HG03135 (cell line): Measurements from ENCODE around the gene CMIP.
"Not testable (repeated sequence)": the region's sequence is repeated elsewhere in the genome, so short reads cannot be mapped to it uniquely, and the experiment has no call there.

Experiments
- ATAC-seq: cut with Tn5 transposase; IDR thresholded peaks from one replicate; pipeline ENCODE4 v1.9.1; 2021; ENCODE audit warnings: mild to moderate bottlenecking, moderate library complexity; ENCODE audit not compliant: unreplicated experiment

CMIP gene

DNA sequence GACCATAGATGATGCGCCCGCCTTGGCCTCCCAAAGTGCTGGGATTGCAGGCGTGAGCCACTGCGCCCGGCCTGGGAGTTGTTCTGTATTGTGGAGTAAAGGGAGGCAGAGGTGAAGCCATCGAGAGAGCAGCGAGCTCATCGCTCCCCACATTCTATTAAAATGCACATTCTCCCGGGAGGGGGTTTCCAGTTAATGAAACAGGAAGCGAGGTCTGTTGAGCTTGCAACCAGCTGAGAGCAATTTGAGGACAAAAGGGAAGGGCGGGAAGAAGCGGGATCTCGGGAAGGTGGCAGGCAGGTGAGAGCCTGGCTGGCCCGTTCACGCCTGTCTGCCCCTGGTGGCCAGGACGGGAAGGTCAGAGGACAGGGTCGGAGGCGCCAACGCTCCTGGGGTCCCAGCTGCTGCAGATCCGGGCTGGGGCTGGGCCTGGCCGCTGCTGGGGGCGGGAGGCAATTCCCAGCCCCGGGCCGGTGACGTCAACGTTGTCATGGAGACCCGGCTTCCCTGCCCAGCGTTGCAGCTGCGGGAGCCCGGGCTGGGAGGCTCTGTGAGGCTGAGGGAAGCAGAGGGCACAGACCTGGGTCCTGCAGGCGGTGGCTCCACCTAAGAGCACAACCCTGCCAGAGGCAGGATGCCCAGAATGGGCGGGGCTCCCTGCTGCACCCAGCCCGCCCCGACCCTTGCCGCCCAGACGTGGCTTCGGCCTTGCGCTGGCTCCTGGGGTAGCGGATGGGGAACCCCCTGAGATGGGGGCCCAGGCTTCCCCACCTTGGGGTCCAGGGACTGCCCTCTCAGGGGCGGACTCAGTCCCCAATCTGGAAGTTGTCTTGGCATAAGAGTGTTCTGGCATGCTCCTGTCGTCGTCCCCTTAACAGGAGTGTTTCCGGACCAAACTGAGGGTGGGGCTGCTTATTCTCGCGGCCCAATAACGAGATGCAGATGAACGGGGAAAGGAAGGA is 285.8 kb downstream of the CMIP start:
- ATAC-seq = peak; percentile 90

DNA sequence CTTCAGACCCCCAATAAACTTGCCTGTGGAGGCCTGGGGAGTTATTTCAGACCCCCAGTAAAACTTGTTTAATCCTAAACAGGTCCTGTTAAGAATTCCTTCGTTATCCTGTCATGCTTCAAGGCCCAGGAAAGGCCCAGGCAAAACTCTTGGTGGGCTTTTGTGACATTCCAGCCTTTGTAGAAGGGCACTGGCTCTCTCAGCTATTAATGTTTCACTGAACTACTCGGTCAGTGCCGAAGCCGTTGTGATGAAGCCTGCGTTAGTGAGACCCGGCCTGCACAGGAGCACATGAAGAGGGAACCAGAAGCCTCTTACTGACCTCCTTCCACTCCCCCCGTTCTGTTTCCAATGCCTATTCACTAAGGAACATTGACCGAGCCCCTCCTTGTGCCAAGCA is 287.0 kb downstream of the CMIP start:
- no peak for ATAC-seq

DNA sequence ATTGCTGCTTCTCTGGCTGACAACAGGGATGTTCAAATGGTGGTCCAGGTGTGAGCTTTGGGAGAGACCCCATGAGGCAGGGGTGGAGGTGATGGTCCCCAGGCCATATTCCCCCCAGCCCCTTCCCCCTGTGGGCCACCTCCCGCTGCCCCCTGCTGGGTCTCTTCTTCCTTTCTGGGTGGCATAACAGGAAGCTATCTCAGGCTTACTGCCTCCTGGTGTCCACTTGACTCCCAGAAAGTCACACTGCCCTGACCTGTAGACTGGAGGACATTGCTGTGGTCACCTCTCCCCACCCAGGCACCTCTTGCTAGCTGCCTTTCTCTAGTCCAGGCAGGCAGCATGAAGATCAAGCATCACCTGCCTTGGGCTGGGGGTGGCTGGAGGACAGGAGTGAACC is 288.1 kb downstream of the CMIP start:
- no peak for ATAC-seq

DNA sequence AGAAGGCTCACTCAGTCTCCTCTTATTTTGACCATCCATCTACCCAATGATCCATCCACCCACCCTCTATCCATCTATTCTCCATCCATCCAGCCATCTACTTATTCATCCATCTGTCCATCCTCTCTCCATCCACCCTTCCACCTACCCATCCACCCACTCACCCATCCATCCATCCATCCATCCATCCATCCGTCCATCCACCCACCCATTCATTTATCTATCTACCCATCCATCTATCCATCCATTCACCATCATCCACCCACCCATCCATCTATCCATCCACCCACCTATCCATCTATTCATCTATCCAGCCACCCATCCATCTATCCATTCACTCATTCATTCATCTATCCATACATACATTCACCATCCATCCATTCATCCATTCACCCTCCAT is 288.7 kb downstream of the CMIP start:
- no peak for ATAC-seq

DNA sequence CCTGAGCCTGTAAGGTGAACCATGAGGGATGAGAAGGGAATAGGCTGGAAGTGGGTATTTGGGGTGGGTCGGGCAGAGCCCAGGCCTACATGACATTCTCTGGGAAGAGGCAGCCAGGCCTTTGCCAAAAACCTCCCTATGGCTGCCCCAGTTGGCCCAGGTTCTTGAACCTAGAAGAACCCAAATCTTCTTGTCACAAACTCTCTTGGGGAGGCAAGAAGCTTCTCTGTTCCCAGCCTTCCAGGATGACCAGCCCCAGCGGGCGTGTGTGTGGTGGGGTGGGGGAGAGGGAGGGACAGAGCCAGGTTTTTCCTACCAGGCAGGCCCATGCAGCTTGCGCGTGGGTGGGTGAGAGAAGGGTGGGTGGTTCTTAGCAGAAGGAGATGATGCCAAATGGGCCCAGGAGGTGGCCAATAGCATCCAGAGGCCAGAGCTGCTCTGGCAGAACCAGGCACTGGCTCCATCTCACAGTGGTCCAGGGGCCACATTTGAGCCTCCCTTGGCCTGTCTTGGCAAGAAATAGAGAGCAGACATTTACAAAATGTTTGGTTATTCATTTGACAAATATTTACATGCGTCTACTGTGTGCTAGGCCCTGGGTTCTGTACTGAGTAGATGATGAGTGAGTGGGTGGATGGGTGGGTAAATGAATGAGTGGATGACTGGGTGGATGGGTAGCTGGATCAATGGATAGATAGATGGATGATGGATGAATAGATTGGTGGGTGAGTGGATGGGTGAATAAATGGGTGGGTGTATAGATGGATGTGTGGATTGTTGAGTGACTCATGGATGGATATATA is 290.2 kb downstream of the CMIP start:
- no peak for ATAC-seq

DNA sequence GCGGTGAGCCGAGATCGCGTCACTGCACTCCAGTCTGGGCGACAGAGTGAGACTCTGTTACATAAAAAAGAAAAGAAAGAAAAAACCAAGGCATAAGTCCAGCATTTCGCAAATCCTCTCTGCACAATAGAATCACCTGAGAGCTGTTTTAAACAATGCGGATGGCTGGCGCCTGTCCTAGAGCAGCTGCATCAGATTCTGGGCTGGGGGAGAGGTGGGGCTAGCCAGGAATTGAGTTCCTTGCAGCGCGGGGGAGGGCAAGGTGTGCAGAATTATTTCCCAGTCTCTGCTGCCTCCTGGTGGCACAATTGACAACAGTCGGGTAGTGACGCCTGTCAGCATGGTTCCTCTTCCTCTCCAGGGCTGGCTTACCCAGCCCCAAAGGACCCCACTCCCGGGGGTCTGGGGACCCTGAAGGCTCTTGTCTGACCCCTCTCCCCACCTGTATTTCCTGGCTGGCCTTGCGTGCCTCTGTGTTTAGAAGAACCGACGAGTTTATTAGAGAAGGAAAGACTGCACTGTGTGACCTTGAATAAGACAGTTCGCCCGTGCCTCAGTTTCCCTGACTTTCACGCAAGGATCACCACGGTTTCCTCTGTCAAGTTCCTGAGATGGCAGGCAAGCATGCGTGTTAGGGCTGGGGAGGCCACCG is 293.4 kb downstream of the CMIP start:
- ATAC-seq = peak; percentile 56

DNA sequence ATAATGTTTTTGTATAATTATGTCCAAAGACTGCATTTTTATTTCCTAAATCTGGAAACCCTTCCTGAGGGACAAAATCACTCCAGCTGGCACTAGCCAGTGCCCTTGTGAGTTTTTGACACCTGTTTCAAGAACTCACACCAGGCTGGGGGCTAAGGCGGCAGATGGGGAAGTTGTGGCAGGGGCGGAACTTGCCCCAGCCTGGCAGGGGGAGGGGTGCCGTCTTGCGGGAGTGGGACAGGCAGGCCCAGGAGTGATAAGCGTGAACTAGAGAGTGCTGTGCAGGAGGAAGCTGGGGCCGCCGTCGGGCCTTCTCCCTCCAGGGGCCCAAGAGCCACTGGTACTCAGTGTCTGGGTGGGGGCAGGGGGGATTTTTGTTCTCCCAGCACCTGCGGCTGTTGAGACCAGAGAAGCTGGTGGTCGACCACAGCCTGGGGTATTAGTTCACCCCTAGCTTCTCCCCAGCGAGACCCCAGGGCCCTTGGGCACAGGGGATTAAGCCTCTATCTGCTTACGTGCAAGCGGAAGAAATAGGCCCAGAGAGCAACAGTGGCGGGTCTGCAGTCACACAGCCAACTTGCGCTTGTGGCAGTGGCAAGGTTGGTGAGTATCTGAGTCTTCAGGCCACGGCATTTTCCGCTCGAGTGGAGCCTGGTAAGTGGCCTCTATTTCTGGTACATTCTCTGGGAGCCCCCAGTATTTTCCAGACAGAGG is 294.3 kb downstream of the CMIP start:
- no peak for ATAC-seq

DNA sequence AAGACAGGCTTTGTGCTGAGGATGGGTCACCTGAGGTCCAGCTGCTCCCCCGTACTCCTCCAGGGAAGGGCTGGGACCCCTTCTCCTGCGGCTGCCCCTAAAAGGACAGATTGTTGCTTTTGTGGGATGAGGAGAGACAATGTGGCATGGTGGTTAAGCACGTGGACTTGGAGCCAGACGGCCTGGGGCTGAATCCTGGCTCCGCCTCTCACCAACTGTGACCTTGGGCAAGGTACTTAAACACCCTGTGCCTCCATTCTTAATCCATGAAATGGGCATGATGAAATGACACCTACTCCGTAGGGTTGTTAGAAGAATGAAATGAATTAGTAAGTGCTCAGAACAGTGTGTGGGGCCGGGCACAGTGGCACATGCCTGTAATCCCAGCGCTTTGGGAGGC is 294.9 kb downstream of the CMIP start:
- no peak for ATAC-seq

DNA sequence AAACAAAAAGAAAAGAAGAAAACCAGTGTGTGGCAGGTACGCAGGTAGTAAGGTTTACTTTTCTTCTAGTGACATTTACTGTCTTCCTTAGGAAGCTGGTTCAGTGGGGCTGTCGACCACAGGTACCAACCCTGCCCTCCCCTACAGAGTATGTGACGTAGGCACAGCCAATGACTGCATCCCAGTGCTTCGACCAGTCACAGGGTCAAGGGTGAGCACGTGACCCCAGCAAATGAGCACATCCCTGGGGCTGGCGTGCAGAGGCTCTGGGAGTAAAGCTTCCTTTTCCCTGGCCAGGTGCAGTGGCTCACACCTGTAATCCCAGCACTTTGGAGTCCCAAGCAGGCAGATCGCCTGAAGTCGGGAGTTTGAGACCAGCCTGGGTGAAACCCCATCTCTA is 295.6 kb downstream of the CMIP start:
- ATAC-seq = peak; percentile 46

DNA sequence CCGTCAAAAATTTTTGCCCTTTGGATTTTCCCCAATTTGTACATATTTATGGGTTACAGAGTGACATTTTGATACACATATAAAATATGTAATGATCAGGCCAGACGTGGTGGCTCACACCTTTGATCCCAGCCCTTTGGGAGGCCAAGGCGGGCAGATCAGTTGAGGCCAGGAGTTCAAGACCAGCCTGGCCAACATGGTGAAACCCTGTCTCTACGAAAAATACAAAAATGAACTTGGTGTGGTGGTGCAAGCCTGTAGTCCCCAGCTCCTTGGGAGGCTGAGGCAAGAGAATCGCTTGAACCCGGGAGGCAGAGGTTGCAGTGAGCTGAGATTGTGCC is 296.8 kb downstream of the CMIP start:
- not testable (repeated sequence) for ATAC-seq

DNA sequence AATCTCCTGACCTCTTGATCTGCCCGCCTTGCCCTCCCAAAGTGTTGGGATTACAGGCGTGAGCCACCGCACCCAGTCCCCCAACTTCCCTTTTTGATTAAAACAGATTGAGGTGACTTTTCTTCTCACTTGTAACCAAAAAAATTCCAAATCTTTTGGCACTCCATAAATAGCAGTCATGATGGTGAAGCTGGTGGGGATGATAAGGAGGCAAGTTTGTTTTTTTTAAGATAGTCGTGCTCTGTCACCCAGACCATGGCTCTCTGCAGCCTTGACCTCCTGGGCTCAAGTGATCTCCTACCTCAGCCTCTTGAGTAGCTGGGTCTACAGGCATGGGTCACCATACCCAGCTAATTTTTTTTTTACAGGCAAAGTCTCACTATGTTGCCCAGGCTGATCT is 299.8 kb downstream of the CMIP start:
- no peak for ATAC-seq

DNA sequence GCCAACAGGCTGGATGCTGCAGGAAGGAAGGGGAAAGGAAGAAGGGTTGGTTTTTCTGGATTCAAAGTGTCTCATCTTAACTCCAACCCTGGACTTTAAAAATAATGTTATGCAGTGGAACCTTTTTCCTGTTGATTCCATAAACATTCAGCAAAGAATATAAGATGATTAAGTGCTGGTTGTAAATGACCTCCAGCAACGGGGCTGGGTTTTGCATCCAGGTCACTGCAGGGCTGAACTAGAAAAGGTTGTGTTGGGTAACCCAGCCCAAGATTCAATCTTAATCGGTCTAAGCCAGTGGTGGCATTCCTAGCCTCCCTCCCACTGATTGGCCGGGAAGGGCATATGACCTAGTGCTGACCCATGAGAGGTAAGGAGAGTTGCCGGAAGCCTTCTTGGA is 300.3 kb downstream of the CMIP start:
- no peak for ATAC-seq

DNA sequence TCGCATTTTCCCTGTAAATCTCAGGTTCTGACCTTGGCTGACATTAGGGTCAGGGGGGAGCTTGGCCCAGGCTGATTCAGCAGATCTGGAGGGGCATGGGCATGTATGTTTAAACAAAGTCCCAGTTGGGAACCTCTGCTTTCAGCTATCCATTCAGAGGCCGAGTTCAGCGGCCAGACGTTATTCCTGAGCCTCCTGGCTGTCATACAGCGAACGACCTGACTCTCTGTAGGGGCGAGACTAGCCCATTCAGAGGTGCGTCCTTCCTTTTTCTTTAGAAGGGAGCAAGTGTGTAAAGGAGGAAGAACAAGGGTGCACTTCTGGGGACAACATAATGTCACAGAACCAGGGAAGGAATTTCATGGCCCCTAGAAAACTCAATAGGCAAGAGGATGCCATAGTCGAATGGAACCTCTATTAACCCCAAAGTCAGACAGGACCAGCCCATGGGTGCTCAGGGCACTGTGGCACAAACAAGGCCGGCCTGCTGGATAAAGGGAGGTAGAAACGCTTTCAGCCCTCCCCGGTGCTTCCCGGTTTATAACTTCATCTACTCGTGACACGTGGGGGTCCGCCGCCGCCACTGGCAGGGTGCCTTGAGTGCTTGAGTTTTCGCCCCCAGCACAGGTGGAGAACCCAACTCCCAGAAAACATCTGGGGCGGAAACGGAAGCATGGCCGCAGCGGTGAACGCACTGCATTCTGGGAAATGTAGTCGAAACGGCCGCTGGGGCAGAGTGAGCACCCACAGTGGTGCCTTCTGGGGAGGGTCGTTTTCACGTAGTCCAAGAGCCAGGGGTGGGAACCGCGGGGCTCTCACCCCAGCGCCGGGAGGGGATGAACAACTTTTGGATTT is 301.3 kb downstream of the CMIP start:
- ATAC-seq = peak; percentile 69

DNA sequence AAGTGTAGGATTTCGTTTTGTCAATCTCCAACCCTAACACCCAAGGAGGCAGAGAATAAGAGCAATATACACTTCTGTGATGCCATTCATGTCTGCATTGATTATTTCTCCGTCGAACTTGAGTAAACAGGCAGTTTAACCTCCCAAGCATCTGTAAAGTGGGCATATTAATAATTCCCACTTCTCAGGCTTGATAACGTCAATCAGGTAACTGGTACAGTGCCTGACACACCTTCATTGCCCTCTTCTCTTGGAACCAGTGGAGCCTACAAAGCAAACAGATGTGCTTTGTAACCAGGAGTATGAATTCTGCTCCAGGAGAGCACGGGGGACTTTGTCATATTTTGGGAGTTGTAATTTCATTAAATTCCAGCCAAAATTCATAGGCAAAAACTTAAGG is 302.0 kb downstream of the CMIP start:
- ATAC-seq = no peak

DNA sequence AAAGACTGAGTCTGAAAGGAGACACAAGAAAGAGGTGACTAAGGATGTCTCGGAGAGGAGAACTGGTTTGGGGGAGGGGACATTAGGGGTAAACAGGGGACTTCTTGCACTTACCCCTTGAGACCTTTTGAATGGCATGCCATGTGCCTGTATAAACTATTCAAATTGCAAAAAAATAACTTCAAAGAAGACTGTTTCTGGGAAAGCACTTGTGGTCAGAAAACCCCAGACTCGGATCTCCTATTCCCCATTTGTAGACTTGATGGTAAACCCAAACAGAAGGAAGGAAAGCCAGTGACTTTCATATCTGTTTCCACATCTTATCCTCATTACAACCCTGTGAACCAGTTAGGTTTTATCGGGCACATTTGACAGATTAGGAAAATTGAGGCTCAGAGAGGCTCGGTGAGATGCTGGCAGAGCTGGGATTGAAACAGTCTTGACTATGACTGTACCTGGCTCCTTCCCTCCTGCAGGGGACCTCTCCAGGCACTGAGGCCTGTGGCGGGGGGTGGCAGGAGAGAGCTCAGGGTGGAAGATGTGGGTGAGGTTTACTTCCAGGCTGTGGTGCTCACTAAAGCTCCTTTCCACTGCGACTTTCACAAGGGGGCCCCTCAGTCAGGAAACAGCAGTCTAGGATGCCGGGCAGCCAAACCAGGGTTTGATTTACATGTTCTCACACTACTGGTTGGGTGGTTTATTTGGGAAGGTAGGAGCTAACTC is 304.0 kb downstream of the CMIP start:
- ATAC-seq = no peak

DNA sequence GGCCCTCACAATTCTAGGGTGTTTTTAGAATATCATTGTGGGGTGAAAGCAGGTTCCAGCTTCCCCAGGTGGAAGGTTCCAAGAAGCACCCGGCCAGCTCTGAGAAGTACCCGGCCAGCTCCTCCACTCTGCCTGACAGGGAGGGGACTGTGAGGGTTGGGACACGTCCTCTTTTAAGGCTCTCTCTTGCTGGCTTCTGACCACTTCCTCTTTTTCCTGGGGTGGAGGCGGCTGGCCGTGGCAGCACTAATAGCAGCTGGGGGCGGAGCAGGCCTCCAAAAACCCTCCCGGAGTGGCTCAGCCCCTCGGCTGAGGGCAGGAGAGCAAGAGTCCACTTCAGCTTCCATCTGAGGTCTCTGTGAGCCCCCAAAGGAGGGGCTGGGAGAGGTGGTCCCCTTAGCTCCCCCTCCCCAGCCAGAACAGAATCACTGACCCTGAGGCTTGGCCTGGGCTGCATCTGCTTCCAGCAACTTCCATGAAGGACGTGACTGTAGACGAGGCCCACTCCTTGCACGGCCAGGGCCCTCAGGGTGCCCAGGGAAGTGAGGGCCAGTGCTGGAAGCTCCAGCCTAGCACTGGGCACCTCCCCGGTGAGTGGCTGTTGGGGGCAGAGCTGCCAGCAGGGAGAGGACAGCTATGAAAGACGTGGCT is 307.7 kb downstream of the CMIP start:
- ATAC-seq = peak; percentile 82

DNA sequence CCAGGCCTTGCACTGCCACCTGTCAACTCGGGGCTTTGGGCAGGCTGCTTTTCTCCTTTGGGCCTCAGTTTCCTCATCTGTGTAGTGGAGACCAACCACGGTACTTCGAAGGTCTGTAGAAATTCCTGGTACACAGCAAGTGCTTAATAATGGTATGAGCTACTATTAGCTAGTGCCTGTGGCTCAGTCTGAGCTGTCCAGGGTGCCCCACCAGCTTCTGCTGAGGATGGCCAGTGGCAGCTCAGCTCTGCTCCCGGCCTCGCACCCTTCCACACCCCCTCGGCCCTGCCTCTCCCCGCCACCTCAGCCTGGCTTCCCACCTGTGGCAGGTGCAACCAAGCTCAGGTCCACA is 308.2 kb downstream of the CMIP start:
- no peak for ATAC-seq

DNA sequence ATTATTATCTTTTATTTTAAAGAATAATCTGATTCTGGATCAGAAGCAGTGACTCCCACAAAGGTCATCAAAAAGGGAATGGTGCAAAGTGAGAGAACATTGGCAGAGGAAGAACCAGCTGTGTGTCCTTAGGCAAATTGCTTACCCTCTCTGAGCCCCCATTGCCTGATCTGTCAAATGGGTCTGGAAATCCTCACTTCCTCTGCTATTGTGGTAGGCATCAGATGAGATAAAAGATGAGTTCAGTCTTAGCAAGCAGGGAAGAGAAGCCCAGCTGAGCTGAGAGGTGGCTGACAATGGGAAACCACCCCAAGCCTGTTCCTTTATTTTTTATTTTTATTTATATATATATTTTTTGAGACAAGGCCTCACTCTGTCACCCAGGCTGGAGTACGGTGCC is 310.2 kb downstream of the CMIP start:
- no peak for ATAC-seq
